NCI-H1105 (cell line): ENCODE measurements around the gene NYAP2.

ENCODE experiments used
- DNase-seq: peaks from one replicate; lab custom pipeline; 2025; lab: John Stamatoyannopoulos, UW

The NYAP2 gene

GRCh38 chr2:225559072-225559415 is 159.5 kb downstream of the NYAP2 start:
- no peak for DNase-seq

GRCh38 chr2:225566798-225567197 is 167.3 kb downstream of the NYAP2 start:
- no peak for DNase-seq

GRCh38 chr2:225569995-225570394 is 170.5 kb downstream of the NYAP2 start:
- DNase-seq = no peak

- no peak for DNase-seq
Measured at GRCh38 chr2:225573603-225574002, 174.1 kb downstream of the NYAP2 start.

GRCh38 chr2:225574582-225575138 is 175.2 kb downstream of the NYAP2 start:
- DNase-seq = no peak

- no peak for DNase-seq
Measured at GRCh38 chr2:225581135-225581534, 181.6 kb downstream of the NYAP2 start.

GRCh38 chr2:225581906-225582305 is 182.4 kb downstream of the NYAP2 start:
- DNase-seq = no peak

- no peak for DNase-seq
Measured at GRCh38 chr2:225582355-225583116, 183.0 kb downstream of the NYAP2 start.

- no peak for DNase-seq
Measured at GRCh38 chr2:225584796-225585195, 185.3 kb downstream of the NYAP2 start.

GRCh38 chr2:225590932-225591331 is 191.4 kb downstream of the NYAP2 start:
- DNase-seq = no peak

- DNase-seq = no peak
Measured at GRCh38 chr2:225597911-225598310, 198.4 kb downstream of the NYAP2 start.

- no peak for DNase-seq
Measured at GRCh38 chr2:225598426-225598825, 198.9 kb downstream of the NYAP2 start.

GRCh38 chr2:225598897-225599296 is 199.4 kb downstream of the NYAP2 start:
- DNase-seq = no peak

GRCh38 chr2:225599856-225600255 is 200.3 kb downstream of the NYAP2 start:
- no peak for DNase-seq

- DNase-seq = no peak
Measured at GRCh38 chr2:225600444-225600843, 200.9 kb downstream of the NYAP2 start.

GRCh38 chr2:225600865-225601264 is 201.4 kb downstream of the NYAP2 start:
- no peak for DNase-seq

- DNase-seq = no peak
Measured at GRCh38 chr2:225602205-225602604, 202.7 kb downstream of the NYAP2 start.

- DNase-seq = no peak
Measured at GRCh38 chr2:225608136-225608535, 208.6 kb downstream of the NYAP2 start.

GRCh38 chr2:225612636-225613035 is 213.1 kb downstream of the NYAP2 start:
- no peak for DNase-seq

GRCh38 chr2:225614915-225615314 is 215.4 kb downstream of the NYAP2 start:
- no peak for DNase-seq

GRCh38 chr2:225615514-225615913 is 216.0 kb downstream of the NYAP2 start:
- DNase-seq = no peak

- no peak for DNase-seq
Measured at GRCh38 chr2:225616372-225616771, 216.9 kb downstream of the NYAP2 start.

- no peak for DNase-seq
Measured at GRCh38 chr2:225616848-225617247, 217.3 kb downstream of the NYAP2 start.

- no peak for DNase-seq
Measured at GRCh38 chr2:225620227-225620626, 220.7 kb downstream of the NYAP2 start.
